BLaER1 treated with 17β-estradiol and CSF1 and Interleukin-3, amounts not matched to agents 10 nM and 100 nM (cell line): ENCODE measurements around the gene CFAP221.

ENCODE experiments used
- H3K27ac ChIP-seq, 11 experiments: shearing (Covaris generic); formaldehyde crosslinking; 2 replicates each; pipeline ENCODE4 v1.8.1; 2022
- H3K27me3 ChIP-seq, 11 experiments: shearing (Covaris generic); formaldehyde crosslinking; 2 replicates each; pipeline ENCODE4 v1.8.1; 2022
- H3K36me3 ChIP-seq, 11 experiments: shearing (Covaris generic); formaldehyde crosslinking; 2 replicates each; pipeline ENCODE4 v1.8.1; 2022
- H3K4me1 ChIP-seq, 10 experiments: shearing (Covaris generic); formaldehyde crosslinking; 2 replicates each; pipeline ENCODE4 v1.8.1; 2022
- H3K4me2 ChIP-seq, 11 experiments: shearing (Covaris generic); formaldehyde crosslinking; 2 replicates each; pipeline ENCODE4 v1.8.1; 2022
- H3K4me3 ChIP-seq, 10 experiments: shearing (Covaris generic); formaldehyde crosslinking; 2 replicates each; pipeline ENCODE4 v1.8.1; 2022
- H3K9ac ChIP-seq, 11 experiments: shearing (Covaris generic); formaldehyde crosslinking; 2 replicates each; pipeline ENCODE4 v1.8.1; 2022
- H3K9me3 ChIP-seq, 11 experiments: shearing (Covaris generic); formaldehyde crosslinking; replicated peaks in 1 of 11; 2 replicates each; pipeline ENCODE4 v1.8.1; 2022
- H4K20me1 ChIP-seq, 11 experiments: shearing (Covaris generic); formaldehyde crosslinking; 2 replicates each; pipeline ENCODE4 v1.8.1; 2022
- Cebpa-rat ChIP-seq, 11 experiments: shearing (Covaris generic); IDR thresholded peaks; 2 replicates each; pipeline ENCODE4 v1.8.1; 2022

CFAP221 gene

GRCh38 chr2:119546447-119546767 is 2.2 kb downstream of the CFAP221 start:
- Histone ChIP-seq H3K36me3 (no peaks in the 10 kb centered on the region), H3K27me3 (peaks cover 18 to 36% (median 30%) of the 10 kb centered on the region in 11 experiments), H3K9ac (no peak overlapping the region), H3K4me2 (no peak overlapping the region), H3K9me3 (peaks cover 9 to 23% (median 20%) of the 10 kb centered on the region in 11 experiments), H3K4me3 (no peak overlapping the region), H4K20me1 (no peaks in the 10 kb centered on the region), H3K4me1 (peaks cover 0 to 16% (median 5%) of the 10 kb centered on the region in 10 experiments; a peak in 11 of 20 replicates), H3K27ac (no peak overlapping the region)
- no peak for TF ChIP-seq Cebpa-rat (IDR thresholded peaks at IDR 0.05)

DNA sequence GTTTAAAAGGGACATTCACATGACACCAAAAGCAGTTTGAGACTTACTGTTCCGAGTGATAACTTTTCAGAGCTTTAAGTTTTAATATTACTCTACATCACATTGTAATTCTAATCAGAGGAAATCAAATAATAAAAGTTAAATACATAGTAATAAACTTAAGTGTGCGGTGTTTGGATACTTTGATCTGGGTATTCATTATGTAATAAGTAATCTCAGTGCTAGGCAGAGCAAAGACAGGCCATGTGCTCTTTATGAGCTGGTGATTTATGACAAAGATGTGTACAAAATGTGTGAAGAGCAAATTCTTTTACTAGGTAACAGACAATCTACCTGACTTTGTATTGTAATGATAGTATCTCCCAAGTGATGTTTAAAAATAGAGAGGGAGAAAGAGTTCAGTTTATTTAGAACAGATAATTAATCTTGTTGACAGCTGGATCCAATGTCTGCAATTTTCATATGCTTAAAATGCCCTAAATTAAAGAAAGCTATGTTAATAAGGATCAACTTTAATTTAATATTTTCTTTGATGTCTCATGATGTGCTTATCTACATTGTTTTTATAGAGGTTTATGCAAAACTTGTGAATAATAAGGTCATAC is 4.4 kb downstream of the CFAP221 start:
- Histone ChIP-seq H3K9me3 (peaks cover 9 to 12% (median 12%) of the 10 kb centered on the region in 11 experiments), H4K20me1 (no peaks in the 10 kb centered on the region), H3K4me3 (no peak overlapping the region), H3K36me3 (no peaks in the 10 kb centered on the region), H3K27ac (no peak overlapping the region), H3K4me1 (peaks cover 0 to 28% (median 9%) of the 10 kb centered on the region in 10 experiments; a peak in 13 of 20 replicates), H3K27me3 (peaks cover 11 to 25% (median 22%) of the 10 kb centered on the region in 11 experiments), H3K4me2 (no peak overlapping the region), H3K9ac (no peak overlapping the region)
- TF ChIP-seq Cebpa-rat (IDR thresholded peaks at IDR 0.05) = no peak

- Histone ChIP-seq H3K27me3 (peaks cover 6 to 19% (median 16%) of the 10 kb centered on the region in 11 experiments), H3K4me2 (no peak overlapping the region), H3K36me3 (no peaks in the 10 kb centered on the region), H3K4me1 (peaks cover 0 to 28% (median 9%) of the 10 kb centered on the region in 10 experiments; a peak in 13 of 20 replicates), H3K9ac (no peak overlapping the region), H3K27ac (no peak overlapping the region), H4K20me1 (no peaks in the 10 kb centered on the region), H3K9me3 (peaks cover 5 to 6% (median 6%) of the 10 kb centered on the region in 11 experiments), H3K4me3 (no peak overlapping the region)
- no peak for TF ChIP-seq Cebpa-rat (IDR thresholded peaks at IDR 0.05)
Observed at GRCh38 chr2:119549241-119549640, 5.0 kb downstream of the CFAP221 start.

- H3K36me3 ChIP-seq = no peaks in the 10 kb centered on the region
- H3K4me3 ChIP-seq = no peak overlapping the region
- no peak for TF ChIP-seq Cebpa-rat (IDR thresholded peaks at IDR 0.05)
- H3K4me1 ChIP-seq = peaks cover 0 to 28% (median 9%) of the 10 kb centered on the region in 10 experiments; a peak in 13 of 20 replicates
- H3K27ac ChIP-seq = no peak overlapping the region
- H3K27me3 ChIP-seq = peaks cover 0 to 8% (median 5%) of the 10 kb centered on the region in 11 experiments; a peak in 12 of 22 replicates
- no peaks in the 10 kb centered on the region for H4K20me1 ChIP-seq
- no peak overlapping the region for H3K4me2 ChIP-seq
- H3K9me3 ChIP-seq = no peaks in the 10 kb centered on the region
- H3K9ac ChIP-seq = no peak overlapping the region
Observed at GRCh38 chr2:119550346-119550745, 6.1 kb downstream of the CFAP221 start.

GRCh38 chr2:119550856-119551255 is 6.6 kb downstream of the CFAP221 start:
- Histone ChIP-seq H3K27ac (no peak overlapping the region), H3K4me2 (peak overlapping the region in 5 of 11 experiments; percentile 15 to 48 (median 40); a peak in 6 of 22 replicates), H3K36me3 (no peaks in the 10 kb centered on the region), H3K4me1 (peaks cover 0 to 28% (median 9%) of the 10 kb centered on the region in 10 experiments; a peak in 13 of 20 replicates), H3K4me3 (no peak overlapping the region), H4K20me1 (no peaks in the 10 kb centered on the region), H3K9me3 (no peaks in the 10 kb centered on the region), H3K27me3 (peaks cover 0 to 3% (median under 1%) of the 10 kb centered on the region in 11 experiments; a peak in 7 of 22 replicates), H3K9ac (no peak overlapping the region)
- no peak for TF ChIP-seq Cebpa-rat (IDR thresholded peaks at IDR 0.05)

- Histone ChIP-seq H3K36me3 (no peaks in the 10 kb centered on the region), H3K4me3 (no peak overlapping the region), H3K27ac (no peak overlapping the region), H4K20me1 (no peaks in the 10 kb centered on the region), H3K4me1 (peaks cover 0 to 28% (median 9%) of the 10 kb centered on the region in 10 experiments; a peak in 13 of 20 replicates), H3K27me3 (no peaks in the 10 kb centered on the region), H3K9ac (no peak overlapping the region), H3K4me2 (peak overlapping the region in 2 of 11 experiments; percentile 20 to 23; a peak in 1 of 22 replicates), H3K9me3 (no peaks in the 10 kb centered on the region)
- no peak for TF ChIP-seq Cebpa-rat (IDR thresholded peaks at IDR 0.05)
Observed at GRCh38 chr2:119552902-119553301, 8.7 kb downstream of the CFAP221 start.

GRCh38 chr2:119553687-119554344 is 9.6 kb downstream of the CFAP221 start:
- Histone ChIP-seq H3K27me3 (no peaks in the 10 kb centered on the region), H3K4me3 (no peak overlapping the region), H3K4me2 (peak overlapping the region in 1 of 11 experiments; percentile 20; a peak in 1 of 22 replicates), H3K9me3 (no peaks in the 10 kb centered on the region), H3K4me1 (peaks cover 0 to 28% (median 9%) of the 10 kb centered on the region in 10 experiments; a peak in 13 of 20 replicates), H4K20me1 (no peaks in the 10 kb centered on the region), H3K36me3 (no peaks in the 10 kb centered on the region), H3K27ac (no peak overlapping the region), H3K9ac (no peak overlapping the region)
- no peak for TF ChIP-seq Cebpa-rat (IDR thresholded peaks at IDR 0.05)

DNA sequence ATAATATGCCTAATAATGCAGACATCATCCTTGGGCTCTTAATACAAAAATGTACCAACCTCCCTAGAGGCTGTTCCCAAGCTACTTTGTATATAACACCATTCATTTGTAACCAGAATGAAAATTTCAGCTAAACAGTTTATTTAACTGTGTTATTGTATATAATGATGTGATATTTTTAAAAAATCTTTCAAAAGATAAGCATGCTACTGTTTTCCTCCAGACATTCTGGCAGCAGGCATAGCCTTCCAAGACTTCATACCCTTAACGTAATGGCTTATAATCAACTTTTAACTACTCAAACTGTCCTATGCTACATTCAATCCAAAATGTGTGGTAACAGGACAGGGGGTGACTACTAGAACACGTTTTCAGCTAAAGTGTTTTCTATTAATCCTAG is 21.2 kb downstream of the CFAP221 start:
- TF ChIP-seq Cebpa-rat (IDR thresholded peaks at IDR 0.05) = no peak
- Histone ChIP-seq H3K4me3 (no peak overlapping the region), H3K9ac (no peak overlapping the region), H3K9me3 (peaks cover 0 to 5% (median 0%) of the 10 kb centered on the region in 11 experiments; a peak in 2 of 22 replicates), H3K27ac (no peak overlapping the region), H3K36me3 (no peaks in the 10 kb centered on the region), H3K4me1 (peaks cover 0 to 7% (median 0%) of the 10 kb centered on the region in 10 experiments; a peak in 2 of 20 replicates), H3K4me2 (no peak overlapping the region), H3K27me3 (no peaks in the 10 kb centered on the region), H4K20me1 (no peaks in the 10 kb centered on the region)

DNA sequence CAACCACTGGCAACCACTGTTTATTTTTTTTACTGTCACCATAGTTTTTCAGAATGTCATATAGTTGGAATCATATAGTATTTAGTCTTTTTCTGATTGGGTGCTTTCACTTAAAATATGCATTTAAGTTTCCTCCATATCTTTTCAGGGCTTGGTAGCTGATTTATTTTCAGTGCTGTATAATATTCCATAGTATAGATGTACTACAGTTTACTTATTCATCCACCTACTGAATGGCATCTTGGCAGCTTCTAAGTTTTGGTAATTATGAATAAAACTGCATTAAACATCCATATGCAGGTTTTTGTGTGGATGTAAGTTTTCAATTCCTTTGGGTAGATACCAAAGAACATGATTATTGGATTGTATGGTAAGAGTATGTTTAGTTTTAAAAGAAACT is 23.0 kb downstream of the CFAP221 start:
- no peak for TF ChIP-seq Cebpa-rat (IDR thresholded peaks at IDR 0.05)
- Histone ChIP-seq H3K27me3 (no peaks in the 10 kb centered on the region), H3K36me3 (no peaks in the 10 kb centered on the region), H3K4me2 (no peak overlapping the region), H3K9ac (no peak overlapping the region), H3K27ac (no peak overlapping the region), H3K9me3 (peaks cover 0 to 5% (median 0%) of the 10 kb centered on the region in 11 experiments; a peak in 2 of 22 replicates), H3K4me1 (peaks cover 0 to 7% (median 0%) of the 10 kb centered on the region in 10 experiments; a peak in 2 of 20 replicates), H4K20me1 (no peaks in the 10 kb centered on the region), H3K4me3 (no peak overlapping the region)
